Brain microvascular endothelial cell (primary cell): ENCODE measurements around the gene JMJD4.

Experiments used
- DNase-seq: peaks from one replicate; pipeline ENCODE4 v3.0.0-alpha.2; 2020
- H3K27ac ChIP-seq: fragments of 250-450 bp; sonication (Bioruptor Pico); 2 replicates; pipeline ENCODE4 v1.5.1; 2020; ENCODE audit warnings: mild to moderate bottlenecking, moderate library complexity
- H3K27me3 ChIP-seq: fragments of 250-450 bp; sonication (Bioruptor Pico); replicated peaks from 2 replicates; pipeline ENCODE4 v1.5.1; 2020; ENCODE audit warnings: mild to moderate bottlenecking
- H3K36me3 ChIP-seq: fragments of 250-450 bp; sonication (Bioruptor Pico); replicated peaks from 2 replicates; pipeline ENCODE4 v1.5.1; 2020; ENCODE audit warnings: mild to moderate bottlenecking
- H3K4me3 ChIP-seq: 2 replicates; pipeline ENCODE4 v1.5.1; 2011; ENCODE audit warnings: low read depth, mild to moderate bottlenecking, control low read depth, low read length, moderate library complexity
- CTCF ChIP-seq: IDR thresholded peaks from 2 replicates; pipeline ENCODE4 v1.5.1; 2011; ENCODE audit warnings: low read depth, mild to moderate bottlenecking, moderate library complexity, low read length, control low read depth, inconsistent platforms; ENCODE audit errors: missing control alignments
- in situ Hi-C: cut with HindIII; loops from 2 replicates; pipeline ENCODE4 v1.10.0; 2017; ENCODE audit warnings: low sequenced_read_pairs, low pct_ligation_motif_present

The JMJD4 gene

GRCh38 chr1:227758366-227758765, 23.3 kb upstream of the JMJD4 start:
- no peak for TF ChIP-seq CTCF
- in situ Hi-C loops: no loop called here
- Histone ChIP-seq H3K36me3 (peaks cover 14% of the 10 kb centered on the region), H3K4me3 (no peak overlapping the region), H3K27ac (no peak overlapping the region), H3K27me3 (no peaks in the 10 kb centered on the region)
- no peak for DNase-seq

GRCh38 chr1:227757781-227758180, 22.7 kb upstream of the JMJD4 start:
- in situ Hi-C loops: no loop called here
- DNase-seq: no peak
- H3K27ac ChIP-seq: no peak overlapping the region
- no peaks in the 10 kb centered on the region for H3K27me3 ChIP-seq
- peaks cover 11% of the 10 kb centered on the region for H3K36me3 ChIP-seq
- no peak for TF ChIP-seq CTCF
- H3K4me3 ChIP-seq: no peak overlapping the region

GRCh38 chr1:227756172-227756959, 21.3 kb upstream of the JMJD4 start:
- Histone ChIP-seq H3K4me3 (no peak overlapping the region), H3K27me3 (no peaks in the 10 kb centered on the region), H3K36me3 (peaks cover 10% of the 10 kb centered on the region), H3K27ac (no peak overlapping the region)
- TF ChIP-seq CTCF: no peak
- DNase-seq: no peak
- in situ Hi-C loops: no loop called here

- H3K36me3 ChIP-seq: peaks cover 3% of the 10 kb centered on the region
Observed at GRCh38 chr1:227754958-227755357, 19.9 kb upstream of the JMJD4 start.

GRCh38 chr1:227753999-227754711, 19.1 kb upstream of the JMJD4 start:
- no peaks in the 10 kb centered on the region for H3K36me3 ChIP-seq
- no peak overlapping the region for H3K4me3 ChIP-seq
- H3K27me3 ChIP-seq: no peaks in the 10 kb centered on the region
- in situ Hi-C loops: no loop called here
- DNase-seq: no peak
- no peak overlapping the region for H3K27ac ChIP-seq
- no peak for TF ChIP-seq CTCF

More at GRCh38 chr1:227754958-227755357, 19.9 kb upstream of the JMJD4 start:
- H3K27me3 ChIP-seq: no peaks in the 10 kb centered on the region
- no peak overlapping the region for H3K27ac ChIP-seq
- no peak overlapping the region for H3K4me3 ChIP-seq
- TF ChIP-seq CTCF: no peak
- DNase-seq: no peak
- in situ Hi-C loops: no loop called here
